Right ventricle myocardium inferior (tissue), 1 donor: ENCODE data around the gene LHFPL3. TPM values are rescaled to one million over a fixed set of nuclear protein-coding genes. Genes with fewer than 3 reads are reported as not detected.

ENCODE experiments used
- ATAC-seq: fragments of 200-7000 bp; cut with Tn5 transposase; one replicate; pipeline ENCODE4 v1.9.1; 2020; ENCODE audit warnings: mild to moderate bottlenecking, moderate library complexity
- DNase-seq: peaks from one replicate; pipeline ENCODE4 v3.0.0; 2021; ENCODE audit errors: missing footprints
- intact Hi-C: fragments of 100-400 bp; cut with DNase I; formaldehyde crosslinking; loops from one replicate; pipeline ENCODE4 v1.11.0; 2022
- total RNA-seq: library from RNA; stranded (reverse); fragmentation: NEBNext Ultra II Directional; extraction: Animal tissue kit (Norgen Biotek cat#: 25700); gene quantifications from one replicate; pipeline ENCODE4 v1.2.1, GENCODE V29; 2021
- donor health status: DM: no; HTN: yes; CAD: no; lungs with severe emphysema.

The LHFPL3 gene
- total RNA-seq, 1 donor from 2014 or later, result not detected

DNA sequence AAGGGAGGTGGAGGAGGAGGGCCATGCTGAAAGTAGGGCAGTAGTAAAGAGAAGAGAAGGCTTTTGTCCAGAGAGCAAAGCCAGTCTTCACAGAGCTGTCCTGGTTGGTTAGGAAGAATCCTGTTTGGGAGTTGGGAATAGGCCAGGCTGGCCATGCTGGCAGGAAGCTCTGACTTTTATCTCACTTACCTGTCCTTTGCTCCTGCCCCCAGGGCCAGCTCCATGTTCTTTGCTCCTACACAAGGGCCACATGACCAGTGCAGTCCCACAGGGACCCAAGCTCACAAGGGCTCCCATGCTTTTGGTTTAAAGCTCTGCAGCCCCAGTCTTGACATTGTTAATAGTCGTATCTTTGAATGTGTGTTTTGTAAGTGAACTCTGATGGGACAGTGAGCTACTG, 524.0 kb downstream of the LHFPL3 start:
- DNase-seq (no peak), ATAC-seq (no peak)
- intact Hi-C loops, result no loop called here

DNA sequence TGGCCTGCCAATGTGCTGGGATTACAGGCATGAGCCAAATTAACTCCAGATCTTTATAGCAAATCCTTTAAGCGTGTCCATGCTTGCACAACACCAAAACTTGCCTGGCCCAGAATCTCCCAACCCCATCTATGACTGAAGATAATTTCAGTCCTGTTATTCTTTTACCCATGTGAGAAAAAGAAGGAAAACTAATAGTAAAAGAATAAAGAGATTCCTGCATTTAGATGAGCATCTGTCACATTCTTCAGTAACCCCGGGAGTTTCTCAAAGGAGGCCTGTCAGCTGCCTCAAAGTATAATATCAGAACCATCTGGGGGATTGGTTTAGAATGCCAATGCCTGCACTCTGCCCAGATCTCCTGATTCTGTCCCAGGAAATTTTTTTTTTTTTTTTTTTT, 527.5 kb downstream of the LHFPL3 start:
- no peak for ATAC-seq
- intact Hi-C loops, result no loop called here
- no peak for DNase-seq

DNA sequence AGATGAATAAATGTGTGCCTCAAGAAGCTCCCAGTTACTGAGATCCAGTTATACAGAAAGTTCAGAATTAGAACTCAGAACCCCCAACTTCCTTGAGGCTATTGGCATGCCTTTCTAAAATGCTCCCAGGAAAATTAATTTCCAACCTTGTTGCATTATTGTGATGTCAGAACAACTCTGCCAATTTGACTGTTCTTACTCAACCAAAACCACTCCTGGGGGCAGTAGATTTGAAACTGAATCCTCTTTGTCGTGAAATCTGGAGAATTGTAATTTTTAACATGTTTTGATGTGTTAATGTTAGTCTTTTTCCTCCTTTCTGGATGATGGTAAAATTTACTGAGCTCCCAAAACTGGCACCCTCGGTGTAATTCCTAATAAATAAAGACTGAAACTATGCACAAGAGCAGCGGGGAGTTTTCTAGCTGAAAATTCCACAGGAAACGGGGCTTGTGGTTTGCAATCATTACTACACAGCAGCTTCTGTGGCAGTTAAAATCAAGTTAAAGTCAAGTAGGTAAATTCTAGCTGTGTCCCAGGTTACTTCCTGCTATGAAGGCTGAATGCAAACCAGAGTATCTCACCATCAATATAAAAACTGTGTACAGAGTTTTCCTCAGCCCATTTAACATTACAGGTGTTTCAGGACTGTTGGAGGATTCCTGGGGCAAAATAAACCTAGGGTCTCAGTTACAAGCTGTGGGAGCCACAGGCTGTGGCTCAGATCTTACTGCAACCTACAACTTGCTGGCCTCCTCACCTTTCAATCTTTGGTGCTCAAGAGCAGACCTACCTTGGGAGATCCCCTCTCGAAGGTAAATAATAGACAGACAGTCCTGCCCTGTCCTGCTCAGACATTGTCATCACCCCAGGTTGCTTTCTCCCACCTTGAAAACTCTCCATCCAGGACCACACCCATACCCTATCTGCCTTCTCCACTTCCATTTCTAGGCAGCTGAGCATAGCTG, 529.3 kb downstream of the LHFPL3 start:
- ATAC-seq, result no peak
- intact Hi-C loops, result no loop called here
- no peak for DNase-seq

GRCh38 chr7:104859754-104860426, 531.5 kb downstream of the LHFPL3 start:
- ATAC-seq (no peak), DNase-seq (no peak)
- intact Hi-C loops, result no loop called here

DNA sequence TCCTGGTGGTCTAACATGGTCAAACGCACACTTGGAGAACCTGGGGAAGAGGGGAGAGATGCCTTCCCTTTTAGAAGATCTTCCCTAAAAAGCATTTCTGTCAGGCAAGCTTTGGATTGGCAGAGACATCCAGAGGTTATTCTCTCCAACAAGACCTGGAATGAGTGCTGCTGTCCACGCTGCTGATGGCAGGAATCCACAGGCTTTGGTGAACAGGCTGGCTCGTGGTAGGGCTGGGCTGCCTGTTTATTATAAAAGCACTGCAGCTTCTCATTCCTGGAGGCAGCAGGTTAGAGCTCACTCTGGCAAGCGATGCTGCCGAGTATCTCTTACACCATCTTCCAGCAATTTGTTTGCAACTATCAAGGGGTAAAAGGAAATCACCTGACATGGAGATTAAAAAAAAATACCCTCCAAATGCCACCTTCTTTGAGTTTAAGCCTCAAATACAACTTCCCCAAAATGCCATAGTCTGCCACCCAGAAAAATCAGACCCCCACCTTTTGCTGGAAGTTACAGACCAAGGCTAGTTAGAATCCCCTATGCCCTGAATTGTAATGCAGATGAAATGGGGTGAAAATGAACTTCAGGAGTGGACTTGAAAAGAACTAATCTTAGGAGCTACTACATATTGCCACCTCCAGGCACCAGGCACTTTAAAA, 533.5 kb downstream of the LHFPL3 start:
- ATAC-seq, result peak; percentile 62
- intact Hi-C loops, result no loop called here
- DNase-seq, result no peak

DNA sequence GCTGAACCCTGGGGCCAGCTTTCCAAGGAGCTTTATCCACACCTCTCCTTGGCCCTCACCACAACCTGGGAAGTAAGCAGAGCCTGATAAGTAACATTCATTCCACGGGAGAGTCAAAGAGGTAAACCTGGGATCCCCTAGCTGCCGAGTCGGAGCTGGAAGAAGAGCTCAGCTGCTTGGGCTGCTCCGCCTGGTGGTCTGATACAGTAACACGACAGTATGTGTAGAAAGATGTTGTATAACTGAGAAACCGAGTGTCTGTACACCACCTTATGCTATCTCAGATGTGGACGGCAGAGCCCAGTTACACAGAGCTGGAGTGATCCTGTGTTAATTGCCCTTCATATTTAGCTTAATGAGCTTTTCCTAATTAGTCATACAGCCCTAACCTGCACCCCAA, 534.3 kb downstream of the LHFPL3 start:
- no peak for DNase-seq
- no peak for ATAC-seq
- intact Hi-C loops, result no loop called here

GRCh38 chr7:104873401-104873800, 545.0 kb downstream of the LHFPL3 start:
- DNase-seq (no peak), ATAC-seq (no peak)
- intact Hi-C loops, result no loop called here

DNA sequence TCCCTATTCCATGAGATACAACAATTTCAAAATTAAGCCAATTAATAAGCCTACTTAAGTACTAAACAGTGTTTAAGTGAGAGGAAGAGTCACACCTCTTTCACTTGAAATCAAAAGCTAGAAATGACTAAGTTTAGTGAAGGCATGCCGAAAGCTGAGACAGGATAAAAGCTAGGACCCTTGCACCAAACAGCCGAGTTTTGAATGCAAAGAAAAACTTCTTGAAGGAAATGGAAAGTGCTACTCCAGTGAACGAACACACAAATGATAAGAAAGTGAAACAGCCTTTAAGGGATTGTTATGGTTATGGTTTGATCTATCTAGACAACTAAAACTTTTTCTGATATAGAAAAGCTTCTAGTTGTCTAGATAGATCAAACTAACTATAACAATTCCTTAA, 550.2 kb downstream of the LHFPL3 start:
- intact Hi-C loops, result no loop called here
- ATAC-seq (no peak), DNase-seq (no peak)

DNA sequence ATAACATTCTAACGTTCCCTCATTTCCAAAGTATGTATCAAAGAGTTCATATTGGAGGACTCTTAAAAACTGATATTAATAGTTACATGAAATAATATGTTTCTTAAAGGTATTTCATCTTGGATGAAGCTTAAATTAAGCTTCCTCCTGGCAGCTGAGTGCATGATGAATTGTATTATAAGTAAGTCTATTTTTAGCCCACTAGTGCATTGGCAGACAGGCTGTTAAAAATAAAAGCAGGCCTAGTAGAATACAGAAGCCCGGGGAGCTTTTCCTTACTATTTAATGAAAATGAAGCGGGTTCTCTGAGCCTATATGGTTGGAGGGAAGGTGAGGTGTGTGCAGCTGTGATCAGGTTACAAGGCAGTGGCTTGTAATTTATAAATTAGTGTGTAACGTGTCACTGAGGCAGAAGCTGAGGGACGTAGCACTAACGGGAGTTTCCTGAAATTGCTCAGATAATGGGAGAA, 554.9 kb downstream of the LHFPL3 start:
- ATAC-seq, result peak; percentile 67
- intact Hi-C loops, result loop anchor here (1.0 kb wide), 1 partner anchor 35 kb away; no protein-coding TSS in a partner anchor

GRCh38 chr7:104883718-104884452, 555.5 kb downstream of the LHFPL3 start:
- ATAC-seq, result peak; percentile 97
- peak; percentile 93 for DNase-seq
- intact Hi-C loops, result loop anchor here (1.0 kb wide), 1 partner anchor 34 kb away; no protein-coding TSS in a partner anchor

More for the DNA sequence above, 554.9 kb downstream of the LHFPL3 start:
- DNase-seq, result no peak

DNA sequence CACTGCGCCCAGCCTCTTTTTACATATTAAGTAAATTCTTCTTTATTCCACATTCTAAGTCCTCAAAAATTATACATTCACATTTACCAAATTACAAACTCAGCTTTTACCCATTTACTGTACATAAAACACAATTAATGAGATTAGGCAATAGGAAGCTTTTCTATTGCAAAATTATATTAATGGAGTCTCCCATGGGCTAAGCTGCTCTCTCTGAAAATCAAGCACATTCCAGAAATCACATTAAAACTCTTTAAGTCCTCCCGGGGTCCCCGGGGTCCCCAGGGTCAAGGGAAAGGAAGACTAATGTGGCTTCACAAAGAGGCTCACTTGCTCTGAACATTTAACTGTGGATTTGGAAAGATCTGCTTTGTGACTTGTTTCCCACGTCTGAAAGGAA, 558.2 kb downstream of the LHFPL3 start:
- ATAC-seq, result no peak
- intact Hi-C loops, result no loop called here
- DNase-seq, result no peak

- intact Hi-C loops, result no loop called here
- no peak for ATAC-seq
- DNase-seq, result no peak
Observed at GRCh38 chr7:104890216-104890615, 561.8 kb downstream of the LHFPL3 start.

- DNase-seq, result no peak
- ATAC-seq, result no peak
- intact Hi-C loops, result no loop called here
Observed at GRCh38 chr7:104891949-104892348, 563.5 kb downstream of the LHFPL3 start.

- ATAC-seq (no peak), DNase-seq (no peak)
- intact Hi-C loops, result no loop called here
Observed at GRCh38 chr7:104894314-104894713, 565.9 kb downstream of the LHFPL3 start.

DNA sequence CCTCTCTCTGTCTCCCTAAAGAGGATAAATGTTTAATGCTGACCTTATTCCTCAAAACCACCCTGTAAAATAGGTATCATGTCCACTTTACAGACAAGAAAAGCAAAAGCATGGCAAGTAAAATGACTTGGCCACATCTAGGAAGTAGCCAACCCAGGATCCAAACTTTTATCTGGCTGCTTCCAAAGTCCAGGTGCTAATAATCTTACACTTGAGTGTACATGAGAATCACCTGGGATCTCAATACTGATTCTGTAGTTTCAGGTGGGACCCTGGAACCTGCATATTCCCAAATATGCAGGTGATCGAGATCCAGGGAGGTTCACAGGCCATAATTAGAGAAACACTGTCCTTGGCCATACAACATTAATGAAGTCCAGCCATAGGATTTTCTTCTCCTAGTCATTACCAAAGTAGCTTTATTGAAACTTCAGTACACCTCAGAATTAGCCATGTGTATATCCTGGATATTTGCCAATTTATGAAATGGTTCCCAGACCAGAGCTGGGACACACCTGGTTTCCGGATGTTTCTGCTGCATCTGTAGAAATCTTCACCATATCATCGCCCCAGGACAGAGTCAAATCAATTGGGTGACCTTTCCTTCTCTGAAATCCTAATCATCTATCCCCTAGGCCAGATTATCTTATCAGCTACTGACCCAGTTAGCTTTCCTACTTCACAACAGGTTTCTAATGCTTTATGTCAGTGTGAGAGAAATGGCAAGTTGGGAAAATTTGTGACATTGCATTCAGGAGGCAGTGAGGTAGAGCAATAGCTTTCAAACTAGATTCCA, 566.5 kb downstream of the LHFPL3 start:
- DNase-seq, result no peak
- intact Hi-C loops, result no loop called here
- no peak for ATAC-seq

DNA sequence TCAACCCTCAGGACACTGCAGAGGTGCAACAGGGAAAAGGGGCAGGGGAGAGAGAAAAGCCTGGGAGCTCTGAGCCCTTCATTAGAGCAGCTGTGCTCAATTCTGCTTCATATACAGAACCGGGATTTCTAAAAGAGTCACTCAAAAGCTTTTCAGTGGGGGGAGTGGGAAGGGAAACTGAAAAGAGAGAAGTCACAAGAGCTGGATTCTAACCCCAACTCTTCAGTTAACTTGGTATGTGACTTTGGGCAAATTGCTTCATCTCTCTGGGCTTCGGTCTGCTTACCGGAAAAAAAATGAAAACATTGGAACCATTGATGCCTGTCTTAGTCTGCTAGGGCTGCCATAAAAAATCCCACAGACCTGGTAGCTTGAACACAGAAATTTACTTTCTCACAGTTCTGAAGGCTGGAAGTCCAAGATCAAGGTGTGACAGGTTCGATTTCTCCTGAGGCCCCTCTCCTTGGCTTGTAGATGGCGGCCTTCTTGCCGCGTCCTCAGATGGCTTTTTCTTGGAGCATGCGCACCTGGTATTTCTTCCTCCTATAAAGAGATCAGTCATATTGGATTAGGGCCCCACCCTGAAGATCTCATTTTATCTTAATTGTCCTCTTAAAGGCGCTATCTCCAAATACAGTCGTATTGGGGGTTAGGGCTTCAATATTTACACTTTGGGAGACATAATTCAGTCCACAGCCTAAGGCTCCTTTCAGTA, 567.3 kb downstream of the LHFPL3 start:
- ATAC-seq (no peak), DNase-seq (no peak)
- intact Hi-C loops, result no loop called here

DNA sequence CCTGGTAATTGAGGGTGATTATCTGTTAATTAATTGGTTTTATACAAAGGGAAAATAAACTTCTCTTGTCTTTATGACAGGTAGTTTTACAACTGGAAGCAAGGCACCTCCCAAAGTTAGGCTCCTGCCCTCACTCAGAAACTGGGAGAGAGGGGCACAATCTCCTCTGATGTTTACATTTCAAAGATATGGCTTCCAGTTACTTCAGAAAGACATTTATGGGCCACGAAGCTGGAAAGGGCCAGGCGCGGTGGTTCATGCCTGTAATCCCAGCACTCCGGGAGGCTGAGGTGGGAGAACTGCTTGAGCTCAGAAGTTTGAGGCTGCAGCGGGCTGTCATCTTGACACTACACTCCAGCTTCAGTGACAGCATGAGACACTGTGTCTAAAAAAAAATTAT, 570.0 kb downstream of the LHFPL3 start:
- ATAC-seq (no peak), DNase-seq (no peak)
- intact Hi-C loops, result no loop called here
